GM19239 (cell line): Measurements from ENCODE around the gene IDI1.

Experiments
- DNase-seq: peaks from one replicate; pipeline ENCODE4 v3.0.0; 2011; ENCODE audit warnings: low spot score; ENCODE audit not compliant: insufficient read length
- FAIRE-seq: peaks from 2 replicates; lab custom pipeline; 2011; peaks lifted over from hg19 to GRCh38; lab: Jason Lieb, UNC

IDI1 gene

DNA sequence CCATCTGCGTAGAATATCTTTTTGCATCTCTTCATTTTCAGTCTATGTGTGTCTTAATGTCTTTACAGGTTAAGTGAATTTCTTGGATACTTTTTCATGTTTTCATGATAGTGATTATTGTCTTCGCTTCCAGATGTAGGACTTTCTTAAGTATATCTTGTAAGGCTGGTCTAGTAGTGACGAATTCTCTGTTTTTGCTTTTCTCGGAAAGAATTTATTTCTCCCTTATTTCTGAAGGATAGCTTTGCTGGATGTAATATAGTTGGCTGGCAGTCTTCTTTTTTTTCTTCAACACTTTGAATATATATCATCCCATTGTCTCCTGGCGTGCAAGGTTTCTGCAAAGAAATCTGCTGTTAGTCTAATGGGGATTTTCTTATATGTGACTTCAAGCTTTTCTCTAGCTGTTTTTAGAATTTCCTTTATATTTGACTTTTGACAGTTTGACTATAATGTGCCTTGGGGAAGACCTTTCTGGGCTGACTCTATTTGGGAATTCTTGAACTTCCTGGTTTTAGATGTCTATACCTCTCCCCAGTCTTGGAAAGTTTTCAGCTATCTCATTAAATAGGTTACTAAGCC is 46.4 kb downstream of the IDI1 start:
- FAIRE-seq: no peak
- DNase-seq: no peak

- DNase-seq (no peak), FAIRE-seq (no peak)
Measured at GRCh38 chr10:997266-998022, 51.5 kb downstream of the IDI1 start.

- FAIRE-seq (no peak), DNase-seq (no peak)
Measured at GRCh38 chr10:996031-996430, 52.9 kb downstream of the IDI1 start.

GRCh38 chr10:995559-995926 is 53.4 kb downstream of the IDI1 start:
- FAIRE-seq: no peak

DNA sequence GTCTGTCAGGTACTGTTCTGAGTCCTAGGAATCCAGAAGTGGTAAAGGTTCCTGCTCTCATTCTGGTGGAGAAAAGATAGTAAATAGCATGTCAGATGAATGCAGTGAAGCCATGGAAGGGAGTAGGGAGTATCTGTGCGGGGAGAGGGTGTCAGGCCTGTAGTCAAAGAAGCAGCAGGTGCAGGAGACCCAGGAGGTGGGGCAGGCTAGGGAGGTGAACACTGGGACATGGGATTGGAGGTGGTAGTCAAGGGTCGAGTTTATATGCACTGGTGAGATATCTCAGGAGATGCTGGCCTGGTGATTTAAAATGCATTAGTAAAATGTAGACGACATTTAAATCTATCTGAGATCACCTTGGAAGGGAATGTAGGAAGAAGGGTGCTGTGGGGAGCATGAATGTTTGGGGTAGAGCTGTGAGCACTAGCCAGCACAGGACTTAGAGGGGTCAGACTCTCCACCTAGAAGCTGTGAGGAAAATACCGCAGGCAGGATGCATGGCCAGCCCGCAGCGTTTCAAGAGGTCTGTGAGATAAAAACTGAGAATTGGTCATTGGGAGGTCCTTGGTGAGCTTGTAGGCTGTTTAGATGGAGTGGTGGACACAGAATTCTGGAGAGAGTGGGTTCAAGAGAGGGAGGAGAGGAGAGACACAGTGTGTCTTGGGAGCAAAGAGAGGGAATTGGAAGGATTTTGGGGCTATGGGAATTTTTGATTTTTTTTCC is 53.9 kb downstream of the IDI1 start:
- no peak for FAIRE-seq
- no peak for DNase-seq

More at GRCh38 chr10:995559-995926, 53.4 kb downstream of the IDI1 start:
- DNase-seq: no peak

DNA sequence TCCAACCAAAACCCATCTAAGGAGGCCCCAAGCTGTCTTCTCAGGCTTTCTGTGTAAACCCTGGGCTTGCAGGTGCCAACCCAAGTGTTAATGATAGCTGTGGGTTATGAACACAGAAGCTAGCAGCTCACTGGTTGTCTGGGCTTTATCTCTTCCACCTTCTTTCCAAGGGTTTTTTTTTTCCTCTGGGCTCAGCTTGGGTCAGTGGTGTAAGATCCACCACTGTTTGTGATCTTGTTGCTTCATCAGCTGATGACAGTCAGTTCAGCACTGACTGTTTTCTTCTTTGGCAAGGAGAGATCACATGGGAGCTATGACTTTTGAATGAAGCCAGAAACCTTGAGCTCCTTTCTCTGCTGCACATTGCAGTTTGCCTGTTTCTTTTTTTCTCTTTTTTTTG is 56.0 kb downstream of the IDI1 start:
- FAIRE-seq: no peak
- DNase-seq: no peak

DNA sequence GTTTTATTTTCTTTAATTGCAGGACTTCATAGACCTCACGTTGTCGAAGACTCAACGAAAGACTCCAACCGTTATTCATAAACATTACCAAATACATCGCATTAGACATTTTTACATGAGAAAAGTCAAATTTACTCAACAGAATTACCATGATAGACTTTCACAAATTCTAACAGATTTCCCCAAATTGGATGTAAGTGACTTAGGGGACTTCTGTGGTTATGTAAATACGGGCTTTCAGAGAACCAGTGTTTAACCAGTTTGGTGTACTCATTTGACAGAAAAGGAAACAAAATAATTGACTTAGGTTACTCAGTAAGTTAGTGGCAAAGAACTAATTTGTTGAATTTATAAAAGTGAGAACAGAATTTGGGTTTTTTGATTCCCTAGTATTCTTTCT is 56.5 kb downstream of the IDI1 start:
- DNase-seq (no peak), FAIRE-seq (no peak)

- no peak for FAIRE-seq
- DNase-seq: no peak
Measured at GRCh38 chr10:990808-991207, 58.1 kb downstream of the IDI1 start.
